MM.1S (cell line): ENCODE measurements around the gene HAPLN2.

Source experiments
- DNase-seq: peaks from one replicate; pipeline ENCODE4 v3.0.0-alpha.2; 2015
- H2AFZ ChIP-seq: fragments of 300-600 bp; sonication (generic); 2 replicates; pipeline ENCODE4 v1.6.0; 2016; ENCODE audit warnings: antibody characterized with exemption, low read length
- H3F3A ChIP-seq: fragments of 300-600 bp; sonication (generic); 2 replicates; pipeline ENCODE4 v1.6.1; 2016; ENCODE audit warnings: mild to moderate bottlenecking, antibody characterized with exemption, low read length, moderate library complexity, mixed read lengths; ENCODE audit not compliant: insufficient read depth
- H3K27ac ChIP-seq: fragments of 300-600 bp; sonication (generic); 2 replicates; pipeline ENCODE4 v1.5.1; 2016; ENCODE audit warnings: mild to moderate bottlenecking, low read length
- H3K27me3 ChIP-seq: fragments of 300-600 bp; sonication (generic); replicated peaks from 2 replicates; pipeline ENCODE4 v1.6.0; 2016; ENCODE audit warnings: low read length; ENCODE audit not compliant: insufficient read depth
- H3K36me3 ChIP-seq: fragments of 300-600 bp; sonication (generic); replicated peaks from 2 replicates; pipeline ENCODE4 v1.6.1; 2016; ENCODE audit warnings: mild to moderate bottlenecking, low read length, mixed read lengths; ENCODE audit not compliant: insufficient read depth
- H3K4me1 ChIP-seq: fragments of 300-600 bp; sonication (generic); 2 replicates; pipeline ENCODE4 v1.6.1; 2016; ENCODE audit warnings: low read length, mixed read lengths
- H3K4me2 ChIP-seq: fragments of 300-600 bp; sonication (generic); 2 replicates; pipeline ENCODE4 v1.6.0; 2016; ENCODE audit warnings: low read depth, low read length
- H3K4me3 ChIP-seq: fragments of 300-600 bp; sonication (generic); 2 replicates; pipeline ENCODE4 v1.5.1; 2016; ENCODE audit warnings: low read length, mixed read lengths
- H3K79me2 ChIP-seq: fragments of 300-600 bp; sonication (generic); 2 replicates; pipeline ENCODE4 v1.6.1; 2016; ENCODE audit warnings: mixed run types, low read length, mixed read lengths
- H3K9ac ChIP-seq: fragments of 300-600 bp; sonication (generic); 2 replicates; pipeline ENCODE4 v1.6.1; 2016; ENCODE audit warnings: low read length, mixed read lengths
- H3K9me2 ChIP-seq: fragments of 300-600 bp; sonication (generic); replicated peaks from 2 replicates; pipeline ENCODE4 v1.6.1; 2016; ENCODE audit warnings: mild to moderate bottlenecking, low read length, mixed read lengths; ENCODE audit not compliant: insufficient read depth
- H3K9me3 ChIP-seq: fragments of 300-600 bp; sonication (generic); replicated peaks from 2 replicates; pipeline ENCODE4 v1.6.1; 2016; ENCODE audit warnings: mild to moderate bottlenecking, low read length, mixed read lengths; ENCODE audit not compliant: insufficient read depth
- H4K20me1 ChIP-seq: fragments of 300-600 bp; sonication (generic); 2 replicates; pipeline ENCODE4 v1.6.1; 2016; ENCODE audit warnings: mild to moderate bottlenecking, low read length, moderate library complexity, mixed read lengths; ENCODE audit not compliant: insufficient read depth
- CTCF ChIP-seq: fragments of 300-600 bp; sonication (generic); IDR thresholded peaks from 2 replicates; pipeline ENCODE4 v1.5.1; 2016; ENCODE audit warnings: antibody characterized with exemption, low read length, mixed read lengths
- EZH2 ChIP-seq: fragments of 300-600 bp; sonication (generic); optimal IDR thresholded peaks from 2 replicates; pipeline ENCODE3; 2017; ENCODE audit warnings: low read depth, mild to moderate bottlenecking, antibody characterized with exemption, low read length, mixed read lengths
- EZH2phosphoT487 ChIP-seq: fragments of 300-600 bp; sonication (generic); IDR thresholded peaks from 2 replicates; pipeline ENCODE4 v1.6.1; 2018; ENCODE audit warnings: antibody characterized with exemption, low read length

The HAPLN2 gene

DNA sequence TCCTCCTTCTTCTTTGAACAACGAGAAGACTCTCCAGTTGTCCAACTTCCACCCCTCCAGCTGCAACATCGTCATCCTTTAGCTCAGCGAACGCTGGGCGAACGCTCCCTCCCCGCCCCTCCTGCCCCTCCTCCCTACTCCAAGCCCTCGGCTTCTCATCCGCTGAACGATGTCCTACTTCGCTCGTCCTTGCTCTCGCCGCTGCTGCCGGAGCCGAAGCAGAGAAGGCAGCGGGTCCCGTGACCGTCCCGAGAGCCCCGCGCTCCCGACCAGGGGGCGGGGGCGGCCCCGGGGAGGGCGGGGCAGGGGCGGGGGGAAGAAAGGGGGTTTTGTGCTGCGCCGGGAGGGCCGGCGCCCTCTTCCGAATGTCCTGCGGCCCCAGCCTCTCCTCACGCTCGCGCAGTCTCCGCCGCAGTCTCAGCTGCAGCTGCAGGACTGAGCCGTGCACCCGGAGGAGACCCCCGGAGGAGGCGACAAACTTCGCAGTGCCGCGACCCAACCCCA is 22.6 kb downstream of the HAPLN2 start, which contains the start of gene BCAN:
Gene BCAN (plus strand): TSS at position 357 of the 504 bp plus-strand sequence. CDS start 3,938 bp downstream, outside the sequence.
- H3K79me2 ChIP-seq, result no peaks in the 10 kb centered on the region
- H3K4me3 ChIP-seq, result no peak within 1 kb of the TSS
- no peaks in the 10 kb centered on the region for H3K27me3 ChIP-seq
- DNase-seq, result no peak
- 0 out of 2 replicates have a peak, but pooled peaks cover 12% of the 10 kb centered on the region for H3K36me3 ChIP-seq
- H3K9me3 ChIP-seq, result no peaks in the 10 kb centered on the region
- no peaks in the 10 kb centered on the region for H3K4me1 ChIP-seq
- H2AFZ ChIP-seq, result no peak within 1 kb of the TSS
- H3K4me2 ChIP-seq, result no peak within 1 kb of the TSS
- H3K9ac ChIP-seq, result no peak within 1 kb of the TSS
- peaks cover 13% of the 10 kb centered on the region for H3F3A ChIP-seq
- H3K27ac ChIP-seq, result no peak within 1 kb of the TSS
- 0 out of 2 replicates have a peak, but pooled peaks cover 7% of the 10 kb centered on the region for H4K20me1 ChIP-seq
- no peaks in the 10 kb centered on the region for H3K9me2 ChIP-seq
- TF ChIP-seq EZH2, result no peak
- TF ChIP-seq EZH2phosphoT487, result no peak
- no peak for TF ChIP-seq CTCF

GRCh38 chr1:156642265-156643048 is 23.2 kb downstream of the HAPLN2 start:
- H3F3A ChIP-seq, result peaks cover 13% of the 10 kb centered on the region
- no peak overlapping the region for H3K9ac ChIP-seq
- DNase-seq, result no peak
- H3K4me1 ChIP-seq, result no peaks in the 10 kb centered on the region
- no peaks in the 10 kb centered on the region for H3K9me3 ChIP-seq
- H3K9me2 ChIP-seq, result no peaks in the 10 kb centered on the region
- 0 out of 2 replicates have a peak, but pooled peaks cover 7% of the 10 kb centered on the region for H4K20me1 ChIP-seq
- no peak overlapping the region for H3K4me2 ChIP-seq
- H3K36me3 ChIP-seq, result 0 out of 2 replicates have a peak, but pooled peaks cover 13% of the 10 kb centered on the region
- H3K79me2 ChIP-seq, result no peaks in the 10 kb centered on the region
- H3K27ac ChIP-seq, result no peak overlapping the region
- TF ChIP-seq EZH2phosphoT487 (no peak), CTCF (no peak), EZH2 (no peak)
- H3K27me3 ChIP-seq, result no peaks in the 10 kb centered on the region
- H2AFZ ChIP-seq, result no peak overlapping the region
- no peak overlapping the region for H3K4me3 ChIP-seq

DNA sequence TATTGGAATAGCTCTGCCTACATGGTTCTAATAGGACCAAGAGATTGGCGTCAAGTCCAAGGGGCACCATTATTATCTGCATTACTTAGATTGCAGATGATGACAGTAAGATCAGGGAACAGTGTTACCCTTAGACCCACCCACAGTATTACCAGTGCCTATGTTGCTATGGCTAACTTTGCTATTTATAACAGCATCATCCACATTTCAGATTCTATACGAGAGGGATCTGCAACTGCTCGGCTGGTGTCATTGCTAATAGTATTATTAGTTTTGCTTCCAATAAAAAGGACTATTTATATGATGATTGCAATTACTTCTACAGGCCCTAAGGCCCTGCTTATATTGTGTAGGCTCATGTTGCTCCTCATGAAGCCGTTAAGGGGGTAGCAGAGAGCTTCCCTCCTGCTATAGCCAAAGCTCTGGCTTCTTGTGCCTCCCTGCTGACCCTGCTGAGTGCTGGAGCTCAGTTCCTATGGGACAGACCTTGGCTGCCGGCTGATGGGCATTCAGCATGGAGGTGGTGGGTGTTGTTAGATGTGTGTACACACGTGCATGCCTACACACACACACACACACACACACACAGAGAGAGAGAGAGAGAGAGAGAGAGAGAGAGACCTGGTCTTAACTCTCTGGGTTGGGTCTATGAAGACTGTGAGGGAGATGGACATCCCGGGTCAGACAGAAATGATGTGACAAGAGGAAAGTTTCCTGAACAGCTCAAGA is 24.0 kb downstream of the HAPLN2 start:
- Histone ChIP-seq H3K9me2 (no peaks in the 10 kb centered on the region), H2AFZ (no peak overlapping the region), H3K9me3 (no peaks in the 10 kb centered on the region), H3K27ac (no peak overlapping the region), H3K79me2 (no peaks in the 10 kb centered on the region), H3K4me2 (no peak overlapping the region), H3K4me3 (no peak overlapping the region), H3K4me1 (no peaks in the 10 kb centered on the region), H3F3A (peaks cover 13% of the 10 kb centered on the region), H3K9ac (no peak overlapping the region), H4K20me1 (0 out of 2 replicates have a peak, but pooled peaks cover 7% of the 10 kb centered on the region), H3K36me3 (0 out of 2 replicates have a peak, but pooled peaks cover 13% of the 10 kb centered on the region), H3K27me3 (no peaks in the 10 kb centered on the region)
- TF ChIP-seq EZH2, result no peak
- no peak for TF ChIP-seq EZH2phosphoT487
- no peak for TF ChIP-seq CTCF
- no peak for DNase-seq
